SK-N-SH treated with all-trans-retinoic acid at 6 μM for 48 hours (cell line): ENCODE results near the gene NTM.

ENCODE experiments used
- ATAC-seq: fragments of 200-7000 bp; cut with Tn5 transposase; 3 replicates; pipeline ENCODE4 v1.9.1; 2020; ENCODE audit warnings: mild to moderate bottlenecking, moderate library complexity
- ARNTL ChIP-seq: fragments of 450-650 bp; formaldehyde crosslinking; IDR thresholded peaks from 2 replicates; pipeline ENCODE4 v1.5.0; 2020; ENCODE audit warnings: low read depth, mild to moderate bottlenecking, moderate library complexity, borderline replicate concordance
- BACH2 ChIP-seq: fragments of 250-450 bp; sonication (Bioruptor Pico); IDR thresholded peaks from 2 replicates; pipeline ENCODE4 v1.9.0; 2021; ENCODE audit warnings: mild to moderate bottlenecking, borderline replicate concordance
- CREB5 ChIP-seq: fragments of 250-450 bp; sonication (Bioruptor Pico); IDR thresholded peaks from 2 replicates; pipeline ENCODE4 v1.5.1; 2020; ENCODE audit warnings: low read depth, mild to moderate bottlenecking, moderate library complexity
- CSDC2 ChIP-seq: fragments of 250-450 bp; sonication (Bioruptor Pico); IDR thresholded peaks from 2 replicates; pipeline ENCODE4 v1.5.0; 2020; ENCODE audit warnings: mild to moderate bottlenecking, moderate library complexity
- CSRNP3 ChIP-seq: fragments of 250-450 bp; sonication (Bioruptor Pico); IDR thresholded peaks from 2 replicates; pipeline ENCODE4 v1.5.1; 2021; ENCODE audit warnings: mild to moderate bottlenecking, moderate library complexity
- GLIS3 ChIP-seq: fragments of 250-450 bp; sonication (Bioruptor Pico); IDR thresholded peaks from 2 replicates; pipeline ENCODE4 v1.5.0; 2020; ENCODE audit warnings: mild to moderate bottlenecking, moderate library complexity
- ISL1 ChIP-seq: fragments of 250-450 bp; sonication (Bioruptor Pico); IDR thresholded peaks from 2 replicates; pipeline ENCODE4 v2.1.2; 2022; ENCODE audit warnings: mild to moderate bottlenecking, moderate library complexity
- OSR1 ChIP-seq: fragments of 250-450 bp; sonication (Bioruptor Pico); IDR thresholded peaks from 2 replicates; pipeline ENCODE4 v1.8.0; 2022; ENCODE audit warnings: moderate library complexity, mild to moderate bottlenecking, inconsistent platforms
- PATZ1 ChIP-seq: fragments of 250-450 bp; sonication (Bioruptor Pico); IDR thresholded peaks from 2 replicates; pipeline ENCODE4 v1.8.0; 2020; ENCODE audit warnings: mild to moderate bottlenecking, moderate library complexity, borderline replicate concordance
- POU6F1 ChIP-seq: fragments of 250-450 bp; sonication (Bioruptor Pico); IDR thresholded peaks from 2 replicates; pipeline ENCODE4 v1.8.0; 2021; ENCODE audit warnings: low read depth, mild to moderate bottlenecking, moderate library complexity, borderline replicate concordance
- PPARA ChIP-seq: fragments of 250-450 bp; sonication (Bioruptor Pico); IDR thresholded peaks from 2 replicates; pipeline ENCODE4 v1.5.0; 2020; ENCODE audit warnings: mild to moderate bottlenecking, borderline replicate concordance
- RARB ChIP-seq: fragments of 250-450 bp; sonication (Bioruptor Pico); IDR thresholded peaks from 2 replicates; pipeline ENCODE4 v1.8.0; 2021; ENCODE audit warnings: mild to moderate bottlenecking, moderate library complexity
- SNAI2 ChIP-seq: fragments of 250-450 bp; sonication (Bioruptor Pico); IDR thresholded peaks from 2 replicates; pipeline ENCODE4 v1.5.0; 2020; ENCODE audit warnings: mild to moderate bottlenecking, moderate library complexity
- TOX ChIP-seq: fragments of 250-450 bp; sonication (Bioruptor Pico); IDR thresholded peaks from 2 replicates; pipeline ENCODE4 v1.8.0; 2021; ENCODE audit warnings: mild to moderate bottlenecking, moderate library complexity, borderline replicate concordance
- TSHZ2 ChIP-seq: fragments of 250-450 bp; sonication (Bioruptor Pico); IDR thresholded peaks from 2 replicates; pipeline ENCODE4 v1.5.0; 2020; ENCODE audit warnings: mild to moderate bottlenecking, moderate library complexity
- ZC3H10 ChIP-seq: fragments of 250-450 bp; sonication (Bioruptor Pico); IDR thresholded peaks from 2 replicates; pipeline ENCODE4 v1.5.1; 2021; ENCODE audit warnings: mild to moderate bottlenecking, moderate library complexity
- ZFP3 ChIP-seq: fragments of 250-450 bp; sonication (Bioruptor Pico); IDR thresholded peaks from 2 replicates; pipeline ENCODE4 v1.5.0; 2020; ENCODE audit warnings: mild to moderate bottlenecking, moderate library complexity
- ZFP30 ChIP-seq: fragments of 450-650 bp; formaldehyde crosslinking; IDR thresholded peaks from 2 replicates; pipeline ENCODE4 v1.5.0; 2022; ENCODE audit warnings: mild to moderate bottlenecking, moderate library complexity
- ZNF565 ChIP-seq: fragments of 450-650 bp; formaldehyde crosslinking; conservative IDR thresholded peaks from 2 replicates; pipeline ENCODE4 v1.5.0; 2020; ENCODE audit warnings: low read depth, mild to moderate bottlenecking, moderate library complexity
- ZNF70 ChIP-seq: fragments of 450-650 bp; formaldehyde crosslinking; IDR thresholded peaks from 2 replicates; pipeline ENCODE4 v1.5.0; 2020; ENCODE audit warnings: mild to moderate bottlenecking, moderate library complexity
- ZNF8 ChIP-seq: fragments of 450-650 bp; formaldehyde crosslinking; IDR thresholded peaks from 2 replicates; pipeline ENCODE4 v1.5.0; 2020; ENCODE audit warnings: mild to moderate bottlenecking, moderate library complexity

NTM gene

GRCh38 chr11:131499199-131499598, 128.8 kb downstream of the NTM start:
- no peak for ATAC-seq
- TF ChIP-seq OSR1 (CRISPR knock-in tag) (no peak), GLIS3 (CRISPR knock-in tag) (no peak), RARB (CRISPR knock-in tag) (no peak), PPARA (CRISPR knock-in tag) (no peak), CSRNP3 (CRISPR knock-in tag) (no peak), TSHZ2 (CRISPR knock-in tag) (no peak), POU6F1 (no peak), ZNF8 (CRISPR knock-in tag) (no peak), ZNF70 (CRISPR knock-in tag) (no peak), ARNTL (CRISPR knock-in tag) (no peak), ZFP3 (CRISPR knock-in tag) (no peak), ZFP30 (no peak), SNAI2 (no peak), CSDC2 (CRISPR knock-in tag) (no peak), ZNF565 (CRISPR knock-in tag) (no peak)

GRCh38 chr11:131503017-131503416, 132.6 kb downstream of the NTM start:
- ATAC-seq, result no peak
- no peak for TF ChIP-seq ZFP30
- TF ChIP-seq TOX, result no peak
- no peak for TF ChIP-seq OSR1 (CRISPR knock-in tag)
- TF ChIP-seq ZNF8 (CRISPR knock-in tag), result no peak
- no peak for TF ChIP-seq ZC3H10 (CRISPR knock-in tag)
- no peak for TF ChIP-seq POU6F1
- no peak for TF ChIP-seq BACH2 (CRISPR knock-in tag)
- no peak for TF ChIP-seq ZNF70 (CRISPR knock-in tag)
- no peak for TF ChIP-seq CREB5 (CRISPR knock-in tag)
- no peak for TF ChIP-seq ZFP3 (CRISPR knock-in tag)
- no peak for TF ChIP-seq CSDC2 (CRISPR knock-in tag)
- no peak for TF ChIP-seq TSHZ2 (CRISPR knock-in tag)
- no peak for TF ChIP-seq SNAI2
- no peak for TF ChIP-seq CSRNP3 (CRISPR knock-in tag)
- no peak for TF ChIP-seq RARB (CRISPR knock-in tag)
- TF ChIP-seq ZNF565 (CRISPR knock-in tag), result no peak
- no peak for TF ChIP-seq GLIS3 (CRISPR knock-in tag)
- TF ChIP-seq ISL1, result no peak
- TF ChIP-seq PATZ1 (CRISPR knock-in tag), result no peak
- TF ChIP-seq, all 23 proteins: peak for 0
